HepG2 (cell line): Measurements from ENCODE around the gene RFX6. TPM values are rescaled to one million over a fixed set of nuclear protein-coding genes. Genes with fewer than 3 reads are reported as not detected.
A peak's percentile ranks its signal among the peaks of the same experiment; 100 is the strongest.

Experiments
- ATAC-seq: fragments of 200-7000 bp; cut with Tn5 transposase; 3 replicates; pipeline ENCODE4 v1.9.1; 2020; ENCODE audit warnings: mild to moderate bottlenecking, moderate library complexity
- BruUV-seq: library from RNA; stranded (reverse); fragments of 400-500 nt; replicated peaks from 2 replicates; lab custom pipeline; 2021; lab: Mats Ljungman, UMichigan
- CTCF ChIA-PET: fragments of 300-600 bp; formaldehyde crosslinking; extraction: SDS; loops from one replicate; lab custom pipeline; 2021; ENCODE audit warnings: low total read pairs, inconsistent platforms, low intra/inter-chr PET ratio; lab: Yijun Ruan, JAX
- POLR2A ChIA-PET: fragments of 350-600 bp; sonication (Branson Sonifier 250); formaldehyde crosslinking; loops from one replicate; lab custom pipeline; 2020; ENCODE audit warnings: antibody characterized with exemption, inconsistent platforms; lab: Yijun Ruan, JAX
- DNase-seq: peaks from one replicate; pipeline ENCODE4 v3.0.0-alpha.2; 2015; ENCODE audit warnings: low spot score
- FAIRE-seq: peaks from 3 replicates; lab custom pipeline; 2011; peaks lifted over from hg19 to GRCh38; lab: Jason Lieb, UNC
- H2AFZ ChIP-seq: one replicate; pipeline ENCODE4 v1.6.1; 2011; ENCODE audit warnings: low read length, inconsistent platforms
- H3K27ac ChIP-seq: fragments of 300-600 bp; 3 replicates; pipeline ENCODE4 v1.8.0; 2011; ENCODE audit warnings: mixed run types, mild to moderate bottlenecking, mixed read lengths, low read length, inconsistent platforms; ENCODE audit not compliant: insufficient read depth; ENCODE audit errors: extremely low read length
- H3K27me3 ChIP-seq, 2 experiments: fragments of 200-600 bp in 1 of 2; 2 replicates in 1 of 2; 3 replicates in 1 of 2; pipeline versions ENCODE4 v1.6.0 to v1.8.0; 2011; ENCODE audit warnings: low read length in 2 of 2, mild to moderate bottlenecking in 2 of 2, moderate library complexity in 2 of 2, inconsistent platforms in 1 of 2; ENCODE audit not compliant: insufficient read depth in 2 of 2, control insufficient read depth in 1 of 2
- H3K36me3 ChIP-seq, 2 experiments: fragments of 200-600 bp in 1 of 2; replicated peaks in 1 of 2; 2 replicates in 1 of 2; 3 replicates in 1 of 2; pipeline versions ENCODE4 v1.5.1 to v1.8.0; 2011; ENCODE audit warnings: low read length in 2 of 2, inconsistent platforms in 1 of 2; ENCODE audit not compliant: insufficient read depth in 2 of 2, control insufficient read depth in 1 of 2
- H3K4me1 ChIP-seq: 2 replicates; pipeline ENCODE4 v1.5.1; 2012; ENCODE audit warnings: low read length, inconsistent platforms; ENCODE audit not compliant: insufficient read depth
- H3K4me2 ChIP-seq: 2 replicates; pipeline ENCODE4 v1.6.0; 2011; ENCODE audit warnings: low read depth, low read length, inconsistent platforms
- H3K4me3 ChIP-seq, 3 experiments: fragments of 200-600 bp in 1 of 3; sonication (generic), shearing (Covaris generic) in 1 of 3; replicated peaks in 1 of 3; 2 replicates each; pipeline ENCODE4 v1.5.1; 2011 to 2016; ENCODE audit warnings: low read length in 3 of 3, inconsistent platforms in 2 of 3, low read depth in 2 of 3, mild to moderate bottlenecking in 2 of 3, control low read depth in 1 of 3, mixed read lengths in 1 of 3; ENCODE audit not compliant: insufficient read depth in 1 of 3
- H3K79me2 ChIP-seq: one replicate; pipeline ENCODE4 v1.6.1; 2011; ENCODE audit warnings: low read length, inconsistent platforms; ENCODE audit not compliant: insufficient read depth
- H3K9ac ChIP-seq: 2 replicates; pipeline ENCODE4 v1.6.0; 2011; ENCODE audit warnings: mild to moderate bottlenecking, low read depth, low read length, inconsistent platforms; ENCODE audit not compliant: insufficient read depth
- H3K9me3 ChIP-seq: 2 replicates; pipeline ENCODE4 v1.5.1; 2012; ENCODE audit warnings: mild to moderate bottlenecking, low read length
- H4K20me1 ChIP-seq: 2 replicates; pipeline ENCODE4 v1.6.0; 2011; ENCODE audit warnings: inconsistent platforms, mild to moderate bottlenecking, low read length, moderate library complexity; ENCODE audit not compliant: insufficient read depth
- FOXK1 ChIP-seq: sonication (generic); formaldehyde crosslinking; IDR thresholded peaks from 2 replicates; pipeline ENCODE4 v1.4.0; 2020; ENCODE audit warnings: low read depth, missing genetic modification reagents, borderline replicate concordance
- GPBP1L1 ChIP-seq: sonication (generic); formaldehyde crosslinking; IDR thresholded peaks from 2 replicates; pipeline ENCODE4 v1.5.0; 2020; ENCODE audit warnings: mild to moderate bottlenecking, missing genetic modification reagents
- HBP1 ChIP-seq: IDR thresholded peaks from 2 replicates; pipeline ENCODE4 v1.6.1; 2016; ENCODE audit warnings: low read depth, control low read depth
- MAFF ChIP-seq: IDR thresholded peaks from 2 replicates; pipeline ENCODE4 v1.6.1; 2011; ENCODE audit warnings: low read depth, low read length, improper control_type of control experiment
- PLSCR1 ChIP-seq: sonication (generic); formaldehyde crosslinking; IDR thresholded peaks from 2 replicates; pipeline ENCODE4 v1.5.0; 2020; ENCODE audit warnings: missing genetic modification reagents, mild to moderate bottlenecking, borderline replicate concordance
- POGK ChIP-seq: sonication (generic); formaldehyde crosslinking; conservative IDR thresholded peaks from 2 replicates; pipeline ENCODE4 v1.8.0; 2022; ENCODE audit warnings: mild to moderate bottlenecking, moderate library complexity, missing genetic modification reagents
- TCF7L2 ChIP-seq: IDR thresholded peaks from 2 replicates; pipeline ENCODE4 v1.6.1; 2011; ENCODE audit warnings: mild to moderate bottlenecking, low read depth, low read length, moderate library complexity
- ZFP62 ChIP-seq: sonication (generic); formaldehyde crosslinking; IDR thresholded peaks from 2 replicates; pipeline ENCODE4 v1.4.0; 2020; ENCODE audit warnings: missing genetic modification reagents
- ZNF562 ChIP-seq: sonication (generic); formaldehyde crosslinking; IDR thresholded peaks from 2 replicates; pipeline ENCODE4 v1.8.0; 2022; ENCODE audit warnings: missing genetic modification reagents, borderline replicate concordance
- ZNF724P ChIP-seq: sonication (generic); formaldehyde crosslinking; IDR thresholded peaks from 2 replicates; pipeline ENCODE4 v1.8.0; 2022; ENCODE audit warnings: missing genetic modification reagents, borderline replicate concordance
- WGBS: methylation state at CpG from one replicate; pipeline ENCODE4 v1.1.6; 2017; ENCODE audit warnings: low lambda C conversion rate; 5-methylcytosine and 5-hydroxymethylcytosine counted together
- in situ Hi-C: cut with HindIII; loops from 2 replicates; pipeline ENCODE4 v1.10.0; 2017; ENCODE audit warnings: low pct_unique_long_range_greater_than_20kb; ENCODE audit not compliant: extremely low pct_ligation_motif_present
- intact Hi-C: fragments of 100-400 bp; cut with micrococcal nuclease; formaldehyde crosslinking; loops from one replicate; pipeline ENCODE4 v1.10.0; 2022; ENCODE audit not compliant: unreplicated experiment
- polyA plus RNA-seq, 8 experiments: library from polyadenylated mRNA; depleted of rRNA in 3 of 8; stranded (reverse) in 7 of 8; unstranded in 1 of 8; fragments of >200 nt; fragmentation: Illumina TruSeq in 4 of 8; extraction: Trizol in 4 of 8; gene quantifications; 2 replicates each; pipeline versions ENCODE4 v1.2.1 to v1.2.3, GENCODE V29; 2011 to 2016; ENCODE audit warnings: low read depth in 4 of 8, missing spikeins in 1 of 8, mixed read lengths in 1 of 8; ENCODE audit not compliant: insufficient read depth in 1 of 8
- total RNA-seq, 5 experiments: library from RNA; depleted of rRNA; stranded (reverse); fragments of >200 nt; fragmentation: Illumina TruSeq; extraction: Trizol; gene quantifications; 2 replicates each; pipeline ENCODE4 v1.2.3, GENCODE V29; 2016; ENCODE audit warnings: low read depth in 1 of 5

RFX6 gene
- total and polyA plus RNA-seq, 2 of the 13 experiments (the other 11 are each of a cell fraction or from before 2014, with no cell fraction given): 0.04 TPM; not detected in 1

GRCh38 chr6:116887894-116888293 lies 10.9 kb downstream of the RFX6 start:
- ATAC-seq: no peak
- in situ Hi-C loops (no loop called here), intact Hi-C loops (loop anchor here (10.0 kb wide), 1 partner anchor 427 kb away; no protein-coding TSS in a partner anchor)
- no peak for FAIRE-seq
- no peak for TF ChIP-seq ZNF562
- Histone ChIP-seq H3K27me3 (no peaks in the 10 kb centered on the region), H4K20me1 (no peaks in the 10 kb centered on the region), H3K27ac (no peak overlapping the region), H3K79me2 (no peaks in the 10 kb centered on the region), H2AFZ (no peak overlapping the region), H3K9me3 (no peaks in the 10 kb centered on the region), H3K4me2 (no peak overlapping the region), H3K4me1 (peaks cover 6% of the 10 kb centered on the region), H3K4me3 (no peak overlapping the region), H3K9ac (no peak overlapping the region), H3K36me3 (no peaks in the 10 kb centered on the region)
- ChIA-PET CTCF (no interaction called here), POLR2A (no interaction called here)
- no TSS peak for BruUV-seq
- 2% methylated on average over 1 of the region's 1 CpG for WGBS
- DNase-seq: no peak

GRCh38 chr6:116888732-116889360 lies 11.8 kb downstream of the RFX6 start:
- no peaks in the 10 kb centered on the region for H3K36me3 ChIP-seq
- POLR2A ChIA-PET: no interaction called here
- no TSS peak for BruUV-seq
- no peaks in the 10 kb centered on the region for H4K20me1 ChIP-seq
- no peak overlapping the region for H3K27ac ChIP-seq
- H3K4me3 ChIP-seq: no peak overlapping the region
- no peaks in the 10 kb centered on the region for H3K9me3 ChIP-seq
- no peaks in the 10 kb centered on the region for H3K27me3 ChIP-seq
- H3K9ac ChIP-seq: no peak overlapping the region
- no peak overlapping the region for H3K4me2 ChIP-seq
- DNase-seq (no peak), FAIRE-seq (no peak), ATAC-seq (no peak)
- intact Hi-C loops (loop anchor here (10.0 kb wide), 1 partner anchor 426 kb away; no protein-coding TSS in a partner anchor), in situ Hi-C loops (no loop called here)
- no peak overlapping the region for H2AFZ ChIP-seq
- 13% methylated on average over 2 of the region's 2 CpGs for WGBS
- CTCF ChIA-PET: no interaction called here
- H3K4me1 ChIP-seq: peaks cover 6% of the 10 kb centered on the region
- no peaks in the 10 kb centered on the region for H3K79me2 ChIP-seq
- TF ChIP-seq ZFP62 (CRISPR knock-in tag) (no peak), FOXK1 (no peak), HBP1 (CRISPR knock-in tag) (no peak), MAFF (peak; percentile 52), POGK (no peak), TCF7L2 (no peak), PLSCR1 (CRISPR knock-in tag) (no peak), GPBP1L1 (CRISPR knock-in tag) (no peak), ZNF724P (CRISPR knock-in tag) (no peak)
